GM21526 (cell line): ENCODE measurements around the gene NEK10.

Source experiments
- ATAC-seq: cut with Tn5 transposase; IDR thresholded peaks from one replicate; pipeline ENCODE4 v1.9.1; 2021; ENCODE audit warnings: moderate library complexity; ENCODE audit not compliant: unreplicated experiment, low FRiP score

The NEK10 gene

DNA sequence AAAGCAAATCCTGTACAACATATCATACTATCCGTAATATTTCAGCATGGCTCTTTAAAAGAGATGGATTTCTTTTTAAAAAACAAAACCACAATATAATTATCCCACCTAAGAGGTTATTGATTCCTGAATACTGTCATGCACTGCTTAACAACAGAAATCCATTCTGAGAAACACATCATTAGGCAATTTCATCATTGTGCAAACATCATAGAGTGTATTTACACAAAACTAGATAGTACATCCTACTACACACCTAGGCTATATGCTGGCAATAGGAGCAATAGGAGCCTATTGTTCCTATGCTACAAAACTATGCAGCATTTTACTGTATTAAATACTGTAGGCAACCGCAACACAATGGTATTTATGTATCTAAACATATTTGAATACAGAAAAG lies 242.0 kb downstream of the NEK10 start:
- ATAC-seq: no peak

- no peak for ATAC-seq
These were observed 243.2 kb downstream of the NEK10 start for GRCh38 chr3:27125821-27126501.

- no peak for ATAC-seq
These were observed 249.5 kb downstream of the NEK10 start for GRCh38 chr3:27119639-27120038.

DNA sequence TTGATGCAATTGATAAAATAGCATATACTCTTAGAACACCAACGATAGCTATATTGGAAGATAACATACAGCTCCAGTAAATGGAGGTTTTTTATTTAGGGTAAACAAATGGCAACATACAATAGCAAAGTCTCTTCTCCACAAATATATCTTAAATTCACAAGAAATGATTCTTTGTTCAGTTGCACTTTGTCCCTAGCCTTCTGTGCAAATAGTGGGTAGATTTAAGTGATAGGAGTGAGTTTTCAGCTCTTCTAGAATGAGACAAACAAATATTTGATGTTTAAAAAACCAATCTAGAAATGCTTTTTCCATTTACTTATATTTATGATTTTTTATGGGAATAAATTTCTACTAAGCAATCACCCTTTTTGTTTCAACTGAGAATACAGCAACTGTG lies 253.8 kb downstream of the NEK10 start:
- ATAC-seq: no peak

- ATAC-seq: no peak
These were observed 254.5 kb downstream of the NEK10 start for GRCh38 chr3:27114684-27115083.

DNA sequence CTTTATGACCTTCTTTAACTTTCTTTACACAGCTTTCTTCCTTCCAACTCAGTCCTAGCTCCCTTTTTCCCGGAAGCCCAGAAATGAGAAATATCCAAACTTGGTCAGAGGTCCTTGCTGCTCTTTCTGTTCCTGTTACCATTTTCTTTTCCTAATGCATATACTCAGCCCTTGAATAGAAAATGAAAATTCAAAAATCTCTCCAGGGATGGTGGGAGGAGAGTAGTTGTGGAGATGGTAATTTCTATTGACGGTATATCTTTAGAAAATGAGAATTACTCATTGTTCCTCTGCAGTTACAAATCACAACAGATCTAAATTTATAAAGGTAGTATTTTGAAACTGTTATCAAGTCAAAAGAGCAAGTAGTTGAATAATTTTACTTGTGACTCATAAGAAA lies 255.1 kb downstream of the NEK10 start:
- ATAC-seq: no peak

- ATAC-seq: no peak
These were observed 259.2 kb downstream of the NEK10 start for GRCh38 chr3:27110020-27110419.

GRCh38 chr3:27108322-27108721 lies 260.9 kb downstream of the NEK10 start:
- ATAC-seq: no peak

DNA sequence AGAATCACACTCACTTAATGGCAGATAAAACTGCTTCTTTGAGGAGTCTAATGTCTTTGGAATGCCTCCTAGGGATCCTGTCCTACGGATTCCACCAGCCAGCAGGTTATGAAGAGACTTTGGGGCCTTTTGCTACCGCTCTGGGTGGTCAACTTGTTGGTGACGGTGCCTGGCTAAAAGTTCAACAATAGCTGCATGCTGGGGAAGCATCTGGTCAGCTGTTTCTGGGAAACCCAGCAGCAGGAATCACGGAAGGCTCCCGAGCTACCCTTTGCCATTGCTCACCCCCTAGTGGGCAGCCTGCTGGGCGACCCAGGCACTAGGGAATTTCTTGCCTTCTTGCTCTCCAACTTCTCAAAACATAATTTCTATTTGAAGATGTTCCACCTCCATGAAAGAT lies 263.3 kb downstream of the NEK10 start:
- ATAC-seq: no peak

GRCh38 chr3:27097182-27097581 lies 272.0 kb downstream of the NEK10 start:
- no peak for ATAC-seq

- ATAC-seq: no peak
These were observed 273.5 kb downstream of the NEK10 start for GRCh38 chr3:27095553-27096222.

DNA sequence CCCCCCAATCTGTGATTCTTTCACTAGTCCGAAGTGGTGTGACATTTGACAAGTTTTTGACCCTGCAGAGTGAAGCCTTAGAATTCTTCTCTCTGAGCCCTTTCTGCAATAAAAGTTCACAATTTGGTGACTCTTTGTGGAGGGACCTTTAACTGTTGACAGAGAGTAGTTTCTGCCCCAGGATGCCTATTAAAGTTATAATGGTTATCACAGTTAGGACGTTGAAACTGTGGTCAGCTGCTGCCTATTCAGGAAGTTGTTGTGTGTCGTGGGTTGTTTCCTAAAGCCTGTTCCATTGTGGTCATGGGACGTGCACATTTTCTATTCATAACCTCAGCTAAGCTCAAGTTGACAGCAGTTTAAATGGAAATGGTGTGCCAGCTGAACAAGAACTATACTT lies 274.5 kb downstream of the NEK10 start:
- no peak for ATAC-seq

GRCh38 chr3:27093771-27094170 lies 275.4 kb downstream of the NEK10 start:
- no peak for ATAC-seq

- ATAC-seq: no peak
These were observed 278.7 kb downstream of the NEK10 start for GRCh38 chr3:27090275-27091041.

- no peak for ATAC-seq
These were observed 279.5 kb downstream of the NEK10 start for GRCh38 chr3:27089645-27090044.

DNA sequence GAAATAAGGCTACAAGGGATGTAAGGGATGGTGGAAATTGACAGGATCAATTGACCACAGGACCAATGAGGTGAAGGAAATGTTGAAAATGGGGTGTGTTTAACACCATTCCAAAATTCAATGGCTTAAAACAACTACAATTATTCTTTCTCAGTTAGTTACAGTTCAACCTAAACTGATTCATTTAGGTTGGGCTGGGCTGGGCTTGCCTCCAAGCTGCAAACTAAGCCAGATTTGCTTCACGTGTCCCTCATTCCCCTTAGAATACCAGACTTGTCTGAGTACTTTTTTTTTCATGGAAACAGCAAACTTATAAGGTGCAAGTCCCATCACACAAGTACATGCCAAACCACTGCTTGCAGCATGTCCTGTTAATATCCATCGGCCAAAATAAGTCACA lies 280.1 kb downstream of the NEK10 start:
- no peak for ATAC-seq

DNA sequence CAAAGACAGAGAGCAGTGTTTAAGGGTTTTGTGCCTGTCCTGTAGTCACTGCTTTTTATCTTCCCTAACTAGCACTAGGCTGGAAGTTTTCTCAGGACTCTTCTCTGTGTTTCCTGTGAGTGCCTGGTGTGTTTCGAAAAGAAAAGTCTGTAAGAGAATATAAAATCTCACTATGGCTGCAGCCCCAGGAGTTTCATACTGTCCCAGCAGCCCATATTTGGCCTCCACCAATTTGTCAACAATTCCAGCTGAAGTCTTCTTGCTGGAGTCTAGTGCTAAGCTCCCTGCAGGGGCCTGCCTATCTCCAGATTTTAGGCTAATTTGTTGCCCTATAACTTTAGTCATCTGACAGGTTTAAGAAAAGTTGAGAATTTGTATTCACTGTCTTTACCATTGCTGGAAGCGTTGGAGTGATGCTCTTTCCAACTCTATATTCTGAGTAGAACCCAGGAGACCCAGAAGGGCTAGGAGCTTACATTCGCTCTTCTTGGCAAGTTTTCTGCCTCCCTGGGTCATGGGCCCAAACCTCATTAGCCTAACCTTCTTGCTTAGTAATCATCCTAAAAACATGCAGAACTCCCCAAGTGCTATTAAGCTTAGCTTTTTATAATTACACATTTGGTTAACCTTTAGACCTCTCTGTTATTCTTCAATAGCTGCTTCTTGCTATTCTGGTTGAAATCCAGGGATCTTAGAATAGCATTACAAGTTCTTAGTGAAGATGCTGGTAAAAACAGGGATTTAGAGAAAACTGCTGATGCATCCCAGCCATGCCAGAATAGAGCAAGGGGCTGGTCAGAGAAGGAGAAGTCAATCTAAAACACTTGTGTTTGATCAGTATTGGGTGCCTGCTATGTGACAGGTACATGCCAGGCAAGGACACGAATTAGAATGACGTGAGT lies 283.1 kb downstream of the NEK10 start:
- no peak for ATAC-seq

- ATAC-seq: no peak
These were observed 287.1 kb downstream of the NEK10 start for GRCh38 chr3:27081992-27082607.

- no peak for ATAC-seq
These were observed 287.6 kb downstream of the NEK10 start for GRCh38 chr3:27081566-27081965.

- ATAC-seq: no peak
These were observed 289.0 kb downstream of the NEK10 start for GRCh38 chr3:27080258-27080525.
